ENCODE data around the gene GTPBP3.
"Not testable (repeated sequence)": the region's sequence is repeated elsewhere in the genome, so short reads cannot be mapped to it uniquely, and the experiment has no call there.

Gene GTPBP3

DNA sequence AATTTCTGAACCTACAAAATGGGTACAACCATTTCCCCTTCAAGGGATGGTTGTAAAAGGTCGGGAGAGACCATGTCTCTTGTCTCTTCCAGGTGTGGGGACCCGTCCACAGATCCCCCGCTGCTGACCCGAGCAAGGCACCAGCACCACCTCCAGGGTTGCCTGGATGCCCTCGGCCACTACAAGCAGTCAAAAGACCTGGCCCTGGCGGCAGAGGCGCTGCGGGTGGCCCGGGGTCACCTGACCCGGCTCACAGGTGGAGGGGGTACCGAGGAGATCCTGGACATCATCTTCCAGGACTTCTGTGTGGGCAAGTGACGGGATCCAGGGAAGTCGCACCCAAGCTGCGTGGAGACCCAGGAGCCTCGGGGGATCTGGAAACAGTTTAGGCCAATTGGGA is 4.0 kb downstream of the GTPBP3 start:
- DNase-seq (ENCODE audit: low read depth in 2 of 3, low spot score in 2 of 3), result no peak

DNA sequence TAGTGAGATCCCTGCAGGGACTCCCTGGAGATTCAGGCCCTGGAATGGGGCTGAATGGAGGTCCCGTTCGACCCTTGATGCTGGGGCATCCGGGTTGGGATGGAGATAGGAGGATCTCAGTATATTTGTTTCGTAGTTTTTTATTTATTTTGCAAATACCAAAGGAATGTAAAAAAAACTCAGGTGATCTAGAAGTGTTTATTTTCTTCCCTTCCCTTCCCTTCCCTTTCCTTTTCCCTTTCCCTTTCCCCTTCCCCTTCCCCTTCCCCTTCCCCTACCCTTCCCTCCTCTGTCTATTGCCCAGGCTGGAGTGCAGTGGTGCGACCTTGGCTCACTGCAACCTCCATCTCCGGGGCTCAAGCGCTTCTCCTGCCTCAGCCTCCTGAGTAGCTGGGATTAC is 4.5 kb downstream of the GTPBP3 start:
- DNase-seq (ENCODE audit: low read depth in 2 of 3, low spot score in 2 of 3), result no peak

DNA sequence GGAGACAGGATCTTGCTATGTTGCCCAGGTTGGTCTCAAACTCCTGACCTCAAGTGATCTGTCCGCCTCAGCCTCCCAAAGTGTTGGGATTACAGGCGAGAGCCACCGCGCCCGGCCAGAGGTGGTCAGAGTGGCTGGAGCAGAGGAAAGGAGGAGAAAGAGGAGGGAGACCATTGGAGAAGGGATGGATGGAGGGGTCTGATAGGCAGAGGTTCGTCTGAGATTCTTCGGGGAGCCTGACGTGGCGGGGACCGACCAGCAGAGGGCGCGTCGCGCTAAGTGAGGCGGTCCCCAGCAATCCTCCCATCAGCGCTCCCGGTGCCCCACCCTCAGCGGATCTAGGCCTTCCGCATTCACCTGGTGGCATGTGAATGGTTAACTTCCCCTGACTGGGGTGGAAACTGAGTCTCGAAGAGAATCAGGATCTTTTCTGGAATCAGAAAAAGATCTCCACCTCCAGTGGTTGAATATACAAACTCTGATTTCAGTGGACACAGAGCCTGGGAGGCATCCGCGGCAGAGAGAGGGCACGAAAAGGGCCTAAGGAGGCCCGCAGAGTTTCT is 8.8 kb downstream of the GTPBP3 start:
- peak; percentile 57 to 75 (median 61) for DNase-seq (ENCODE audit: low read depth in 2 of 3, low spot score in 2 of 3)

DNA sequence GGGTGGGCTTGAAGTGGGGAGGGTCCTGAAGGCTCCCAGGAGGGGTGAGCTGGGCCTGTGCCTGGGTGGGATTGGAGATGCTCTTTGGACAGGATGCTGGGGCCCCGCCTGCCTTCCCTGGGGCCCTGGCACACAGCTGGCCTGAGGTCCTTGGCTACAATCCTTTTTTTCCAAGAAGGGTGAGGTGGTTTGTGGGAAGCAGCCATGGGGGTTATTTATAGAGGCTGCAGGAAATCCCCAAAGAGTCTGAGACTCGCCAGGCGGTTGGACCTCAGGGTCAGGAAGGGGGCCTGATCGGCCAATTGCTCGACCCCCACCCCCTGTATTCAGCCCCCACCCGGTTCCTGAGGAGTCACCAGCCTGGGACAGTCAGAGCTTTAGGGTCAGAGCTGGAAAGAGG is 10.0 kb downstream of the GTPBP3 start:
- no peak for DNase-seq (ENCODE audit: low read depth in 2 of 3, low spot score in 2 of 3)

DNA sequence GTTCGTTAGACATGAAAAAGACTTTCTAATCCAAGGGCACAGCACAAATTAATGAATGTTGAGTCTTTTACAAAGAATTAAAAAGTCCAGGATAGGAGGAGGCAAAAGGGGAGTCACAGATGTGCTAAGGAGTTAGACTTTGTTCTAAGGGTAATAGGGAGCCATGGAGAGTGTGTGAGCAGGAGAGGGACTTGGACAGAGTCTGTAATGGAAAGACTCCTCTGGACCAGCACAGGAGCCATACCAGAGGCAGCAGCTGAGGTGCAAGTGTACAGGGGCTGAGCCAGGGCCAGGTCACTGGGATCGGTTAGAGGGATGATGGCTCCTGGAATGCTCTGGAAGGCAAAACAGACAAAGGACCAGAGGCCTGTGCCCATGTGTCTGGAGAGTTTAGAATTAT is 10.5 kb downstream of the GTPBP3 start:
- no peak for DNase-seq (ENCODE audit: low read depth in 2 of 3, low spot score in 2 of 3)

DNA sequence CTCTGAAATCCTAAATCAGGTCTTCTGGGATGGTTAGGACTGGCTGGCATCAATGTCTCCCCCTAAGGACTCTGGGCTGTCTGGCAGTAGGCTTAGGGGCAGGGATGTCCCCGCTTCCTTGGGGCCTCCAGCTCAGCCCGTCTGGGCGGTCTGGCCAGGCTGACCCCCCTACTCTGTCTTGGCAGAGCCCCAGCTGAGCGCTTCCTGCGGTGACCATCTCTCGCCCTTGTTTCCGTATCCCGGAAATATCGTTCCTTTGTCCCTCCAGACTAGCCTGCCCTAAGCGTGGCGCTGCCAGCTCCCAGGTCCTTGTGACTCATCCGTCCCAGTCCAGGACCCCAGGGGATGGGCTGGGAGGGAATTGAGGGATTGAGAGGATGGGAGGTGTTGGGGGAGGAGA is 11.3 kb downstream of the GTPBP3 start:
- no peak for DNase-seq (ENCODE audit: low read depth in 2 of 3, low spot score in 2 of 3)

DNA sequence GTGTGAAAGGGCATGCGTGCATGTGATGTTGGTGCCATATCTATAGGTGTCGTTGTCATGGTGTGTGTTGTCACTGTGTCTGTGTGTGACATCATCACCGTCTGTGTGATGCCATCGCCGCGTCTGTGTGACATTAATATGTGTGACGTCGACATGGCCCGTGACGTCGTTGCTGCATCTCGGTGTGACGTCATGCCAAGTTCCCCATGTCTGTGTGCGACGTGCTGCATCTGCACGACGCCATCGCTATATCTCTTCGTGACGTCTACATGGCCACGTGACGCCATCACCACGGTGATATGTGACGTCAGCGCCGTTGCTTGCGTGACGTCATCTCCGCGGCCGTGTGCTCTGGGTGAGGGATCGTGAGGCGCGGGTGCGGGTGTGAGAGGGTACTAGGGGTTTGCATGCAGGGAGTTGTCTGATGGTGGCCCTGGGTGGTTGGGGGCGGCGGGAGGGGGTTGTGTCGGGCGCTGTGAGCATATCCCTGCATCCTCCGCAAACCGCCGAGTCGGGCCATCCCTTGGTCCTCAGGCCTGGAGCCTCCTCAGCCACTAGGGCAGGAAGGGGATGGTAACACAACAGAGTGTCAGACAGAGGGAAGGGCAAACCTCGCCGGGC is 14.6 kb downstream of the GTPBP3 start:
- DNase-seq (ENCODE audit: low read depth in 2 of 3, low spot score in 2 of 3), result no peak

DNA sequence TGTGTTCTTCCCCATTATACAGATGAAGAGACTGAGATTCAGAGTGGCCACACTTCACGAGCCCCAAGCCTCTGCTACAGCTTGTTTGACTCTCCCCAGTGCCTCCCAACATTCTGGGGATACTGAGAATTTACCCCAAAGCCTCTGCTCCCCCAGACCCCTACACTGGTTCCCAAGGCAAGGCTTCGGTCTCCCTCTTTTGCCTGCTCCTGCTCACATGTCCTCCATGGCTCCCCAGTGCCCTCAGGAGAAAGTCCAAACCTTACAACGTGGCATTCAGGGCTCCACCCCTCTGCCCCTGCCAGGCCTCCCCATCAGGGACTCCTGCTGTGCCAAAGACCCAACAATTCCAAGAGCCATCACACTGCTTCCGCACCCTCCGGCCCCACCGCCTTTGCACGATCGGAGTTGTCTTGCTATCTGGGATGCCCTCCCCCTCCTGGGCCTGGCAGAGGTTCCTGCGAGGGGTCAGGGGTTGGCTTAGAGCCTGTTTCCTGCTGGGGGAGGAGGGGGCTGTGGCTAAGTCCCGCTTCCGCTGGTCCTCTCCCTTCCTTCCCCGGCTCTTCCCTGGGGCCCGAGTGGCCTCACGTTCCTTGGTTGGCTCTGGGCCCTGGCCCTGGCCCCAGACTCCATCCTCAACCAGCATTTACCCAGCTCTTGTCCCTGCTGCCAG is 15.4 kb downstream of the GTPBP3 start:
- DNase-seq (ENCODE audit: low read depth in 2 of 3, low spot score in 2 of 3), result no peak

DNA sequence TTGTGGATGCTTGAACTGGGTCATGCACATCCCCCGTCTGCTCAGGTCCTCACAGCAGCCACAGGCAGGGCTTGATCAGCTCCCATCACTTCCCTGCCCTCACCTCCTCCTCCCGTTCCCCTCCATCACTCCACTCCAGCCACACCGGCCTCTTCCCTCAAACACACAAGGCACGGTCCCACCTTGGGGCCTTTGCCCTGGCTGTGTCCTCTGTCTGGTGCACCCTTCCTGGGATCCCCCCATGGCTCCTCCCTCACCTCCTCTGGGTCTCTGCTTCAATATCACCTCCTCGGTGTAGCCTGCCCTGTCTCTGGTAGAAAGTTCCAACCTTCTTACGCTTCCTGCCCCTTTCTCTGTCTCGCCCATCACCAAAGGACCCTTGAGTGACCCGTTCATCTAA is 16.0 kb downstream of the GTPBP3 start:
- no peak for DNase-seq (ENCODE audit: low read depth in 2 of 3, low spot score in 2 of 3)

DNA sequence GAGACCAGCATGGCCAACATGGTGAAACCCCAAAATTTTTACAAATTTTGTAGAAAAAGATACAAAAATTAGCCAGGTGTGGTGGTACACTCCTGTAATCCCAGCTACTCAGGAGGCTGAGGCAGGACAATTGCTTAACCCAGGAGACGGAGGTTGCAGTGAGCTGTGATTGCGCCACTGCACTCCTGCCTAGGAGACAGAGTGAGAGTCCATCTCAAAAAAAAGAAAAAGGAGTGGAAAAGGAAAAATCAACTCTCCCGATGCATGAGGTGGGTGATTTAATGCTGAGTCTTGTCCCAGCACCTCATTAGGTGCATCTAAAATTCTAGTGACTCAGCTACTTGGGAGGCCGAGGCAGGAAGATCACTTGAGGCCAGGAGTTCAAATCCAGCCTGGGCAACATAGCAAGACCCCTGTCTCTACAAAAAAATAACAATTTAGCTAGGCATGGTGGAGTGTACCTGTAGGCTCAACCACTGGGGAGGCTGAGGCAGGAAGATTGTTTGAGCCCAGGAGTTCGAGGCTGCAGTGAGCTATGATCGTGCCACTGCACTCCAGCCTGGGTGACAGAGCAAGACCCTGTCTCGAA is 19.8 kb downstream of the GTPBP3 start:
- DNase-seq (ENCODE audit: low read depth in 2 of 3, low spot score in 2 of 3), result no peak

DNA sequence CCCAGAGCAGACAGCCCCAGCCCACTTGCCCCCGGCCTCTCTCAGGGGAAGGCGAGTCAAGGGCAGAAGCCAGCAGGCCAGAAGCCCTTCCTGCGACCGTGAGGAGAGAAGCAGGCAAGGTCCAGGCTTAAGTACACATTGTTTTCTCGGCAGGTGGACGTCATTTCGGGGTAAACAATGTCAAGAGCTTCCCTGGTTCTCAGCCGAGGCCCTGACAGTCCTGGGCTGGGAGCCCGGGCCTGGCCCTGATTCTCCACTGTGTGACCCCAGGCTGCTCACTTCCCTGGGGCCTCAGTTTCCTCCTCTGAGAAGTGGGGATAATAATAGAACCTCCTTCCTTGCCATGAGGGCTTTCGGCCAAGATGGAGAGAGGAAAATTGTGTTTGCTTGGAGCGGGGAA is 20.4 kb downstream of the GTPBP3 start:
- DNase-seq (ENCODE audit: low read depth in 2 of 3, low spot score in 2 of 3), result no peak

DNA sequence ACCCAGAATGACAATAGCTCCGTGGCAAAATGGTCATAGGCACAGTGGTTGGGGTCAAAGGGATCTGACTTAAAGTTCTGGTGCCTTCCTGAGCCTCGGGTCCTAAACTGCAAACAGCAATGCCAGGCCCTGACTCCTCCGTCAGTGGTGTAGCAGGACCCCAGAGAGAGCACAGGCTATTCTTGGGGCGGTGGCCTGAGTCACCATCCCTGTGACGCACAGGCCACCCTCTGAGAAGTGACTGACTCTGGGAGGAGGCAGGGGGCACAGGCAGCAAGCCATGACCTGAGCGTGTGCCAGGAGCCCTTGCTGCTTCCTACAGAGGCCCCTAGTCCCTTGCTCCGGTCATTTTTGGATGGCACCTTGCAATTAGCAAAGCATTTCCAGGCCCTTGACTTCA is 21.0 kb downstream of the GTPBP3 start:
- no peak for DNase-seq (ENCODE audit: low read depth in 2 of 3, low spot score in 2 of 3)

DNA sequence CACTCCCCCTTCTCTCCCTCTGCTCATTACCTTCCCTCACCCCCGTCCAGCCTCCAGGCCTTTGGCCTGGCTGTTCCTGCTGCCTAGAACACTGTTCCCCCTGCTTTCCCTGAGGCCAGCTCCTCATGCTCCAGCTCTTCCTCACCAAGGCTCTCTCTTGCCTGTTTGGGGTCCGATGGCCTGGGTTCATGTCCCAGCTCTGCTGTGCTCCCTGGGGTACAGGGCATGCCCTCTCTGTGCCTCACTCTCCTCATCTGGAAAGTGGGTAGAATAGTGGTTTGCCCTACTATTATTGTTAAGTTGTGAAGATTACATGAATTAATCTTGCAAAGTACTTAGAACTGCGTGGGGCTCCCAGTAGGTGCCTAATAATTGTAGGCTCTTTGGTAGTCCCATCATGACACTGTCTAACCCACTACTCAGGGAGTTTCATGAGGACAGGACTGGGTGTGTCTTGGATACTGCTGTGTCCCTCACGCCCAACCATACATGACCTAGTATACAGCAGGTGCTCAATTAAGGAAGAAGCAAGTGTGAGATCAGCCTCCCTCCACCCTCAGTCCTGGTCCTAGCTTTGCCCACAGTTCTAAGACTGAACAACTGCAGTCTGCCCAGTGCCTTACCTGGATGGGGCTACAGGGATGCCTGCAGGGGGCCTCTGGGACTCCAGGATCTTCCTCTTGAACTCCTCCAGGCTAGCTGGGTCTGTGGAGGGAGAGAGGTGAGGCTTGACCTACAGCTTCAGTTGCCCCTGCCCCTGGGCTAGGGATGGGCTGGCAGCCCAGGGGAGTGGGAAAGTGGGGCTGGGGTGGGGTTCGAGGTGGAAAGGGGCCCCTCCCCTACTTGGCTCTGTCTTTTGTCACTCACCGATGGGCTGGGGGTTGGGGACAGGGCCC is 22.8 kb downstream of the GTPBP3 start:
- DNase-seq (ENCODE audit: low read depth in 2 of 3, low spot score in 2 of 3), result no peak

DNA sequence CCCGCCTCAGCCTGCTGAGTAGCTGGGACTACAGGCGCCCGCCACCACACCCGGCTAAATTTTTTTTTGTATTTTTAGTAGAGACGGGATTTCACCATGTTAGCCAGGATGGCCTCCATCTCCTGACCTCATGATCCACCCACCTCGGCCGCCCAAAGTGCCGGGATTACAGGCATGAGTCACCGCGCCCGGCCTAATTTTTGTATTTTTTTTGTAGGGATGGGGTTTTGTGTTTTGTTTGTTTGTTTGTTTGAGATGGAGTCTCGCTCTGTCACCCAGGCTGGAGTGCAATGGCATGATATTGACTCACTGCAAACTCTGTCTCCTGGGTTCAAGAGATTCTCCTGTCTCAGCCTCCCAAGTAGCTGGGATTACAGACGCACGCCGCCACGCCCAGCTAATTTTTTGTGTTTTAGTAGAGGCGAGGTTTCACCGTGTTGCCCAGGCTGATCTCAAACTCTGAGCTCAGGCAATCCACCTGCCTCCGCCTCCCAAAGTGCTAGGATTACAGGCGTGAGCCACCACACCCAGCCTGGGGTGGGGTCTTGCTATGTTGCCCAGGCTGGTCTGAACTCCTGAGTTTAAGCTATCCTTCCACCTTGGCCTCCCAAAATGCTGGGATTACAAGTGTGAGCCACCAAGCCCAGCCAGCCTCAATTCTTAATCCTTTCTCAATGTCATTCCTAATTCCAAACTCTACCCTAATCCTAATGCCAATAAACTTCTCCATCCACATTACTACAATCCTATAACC is 26.7 kb downstream of the GTPBP3 start:
- not testable (repeated sequence) for DNase-seq (ENCODE audit: low read depth in 2 of 3, low spot score in 2 of 3)

DNA sequence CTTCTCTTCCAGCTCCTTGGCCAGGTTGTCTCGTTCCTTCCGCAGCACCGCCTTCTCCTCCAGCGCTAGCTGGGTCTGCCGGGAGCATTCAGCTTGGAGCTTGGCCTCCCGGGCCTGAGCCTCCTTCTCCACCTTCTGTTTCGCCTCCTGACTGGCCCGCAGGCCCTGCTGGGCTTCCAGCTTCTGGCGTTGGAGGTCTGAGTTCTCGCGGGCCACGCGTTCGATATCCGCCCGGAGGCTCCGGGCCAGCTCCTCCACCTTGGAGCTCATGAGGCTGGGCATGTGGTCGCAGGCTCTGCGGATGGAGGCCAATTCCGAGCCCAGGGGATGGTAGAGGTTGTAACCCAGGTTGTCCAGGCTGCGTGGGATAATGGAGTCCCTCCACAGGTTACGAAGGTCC is 28.0 kb downstream of the GTPBP3 start:
- DNase-seq (ENCODE audit: low read depth in 2 of 3, low spot score in 2 of 3), result no peak

DNA sequence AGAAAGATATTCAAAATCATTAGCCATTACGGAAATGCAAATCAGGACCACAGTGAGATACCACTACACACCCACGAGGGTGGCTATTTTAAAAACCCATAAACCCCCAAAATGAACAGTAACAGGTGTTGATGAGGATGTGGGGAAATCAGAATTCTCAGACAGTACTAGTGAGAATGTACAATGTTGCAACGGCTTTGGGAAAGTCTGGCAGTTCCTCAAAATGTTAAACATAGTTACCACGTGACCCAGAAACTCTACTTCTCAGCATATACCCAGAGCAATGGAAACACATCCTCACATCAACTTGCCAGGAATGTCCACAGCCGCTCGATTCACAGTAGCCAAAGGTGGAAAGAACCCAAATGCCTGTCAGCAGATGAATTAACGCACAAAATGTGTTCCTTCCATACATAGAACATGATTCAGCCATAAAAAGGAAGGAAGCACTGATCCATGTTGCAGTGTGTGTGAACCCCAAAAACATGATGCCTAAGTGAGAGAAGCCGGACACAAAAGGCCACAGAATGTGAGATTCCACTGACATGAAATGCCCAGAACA is 32.8 kb downstream of the GTPBP3 start:
- no peak for DNase-seq (ENCODE audit: low read depth in 2 of 3, low spot score in 2 of 3)

DNA sequence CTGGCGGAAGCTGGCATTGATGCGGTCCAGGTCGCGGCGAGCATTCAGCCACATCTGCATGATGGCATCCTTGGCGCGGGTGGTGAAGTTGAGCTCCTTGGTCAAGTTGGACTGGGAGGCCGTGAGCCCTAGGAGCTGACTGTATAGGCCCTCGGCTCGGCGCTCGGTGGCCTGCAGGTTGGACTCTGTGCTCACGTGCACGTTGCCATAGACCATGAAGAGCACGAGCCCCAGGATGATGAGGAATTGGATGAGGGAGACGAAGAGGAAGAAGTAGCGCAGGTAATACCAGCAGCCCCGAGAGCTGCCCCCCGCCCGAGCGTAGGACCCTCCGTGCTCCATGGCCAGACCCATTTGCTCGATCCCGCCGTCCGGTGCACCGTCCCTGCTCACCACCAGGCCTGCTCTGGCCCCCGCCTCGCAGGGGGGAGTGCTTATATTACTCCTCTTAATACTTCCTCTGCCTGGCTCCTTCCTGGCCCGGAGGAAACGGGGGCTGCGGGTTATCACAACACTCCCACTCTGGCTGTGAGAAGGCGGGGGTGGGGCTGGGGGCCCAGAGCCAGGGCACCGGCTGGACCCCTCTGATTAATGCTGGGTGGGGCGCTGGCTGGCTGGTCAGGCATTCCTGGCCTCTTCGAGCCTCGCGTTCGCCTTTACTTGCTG is 39.7 kb downstream of the GTPBP3 start, which contains the start of gene PLVAP:
TSS of gene PLVAP (minus strand) at position 408 of the 666 bp plus-strand sequence. CDS start at position 354, 54 bp downstream.
- DNase-seq (ENCODE audit: low read depth in 2 of 3, low spot score in 2 of 3), result no peak

DNA sequence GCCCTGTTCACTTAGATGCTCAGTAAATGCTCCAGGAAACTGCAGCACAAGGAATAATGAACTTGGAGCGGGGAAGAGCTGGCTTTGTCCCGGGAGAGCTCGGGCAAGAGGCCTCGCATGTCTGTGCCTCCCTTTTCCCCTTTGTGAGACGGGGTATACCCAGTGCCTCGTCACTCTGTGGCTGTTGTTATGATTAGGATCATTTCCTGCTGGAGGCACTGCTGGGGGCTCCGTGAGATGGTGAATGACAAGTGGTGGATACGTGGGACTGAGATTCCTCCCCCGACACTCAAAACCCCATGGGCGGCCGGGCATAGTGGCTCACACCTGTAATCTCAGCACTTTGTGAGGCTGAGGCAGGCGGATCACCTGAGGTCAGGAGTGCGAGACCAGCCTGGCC is 40.9 kb downstream of the GTPBP3 start:
- DNase-seq (ENCODE audit: low read depth in 2 of 3, low spot score in 2 of 3), result no peak

DNA sequence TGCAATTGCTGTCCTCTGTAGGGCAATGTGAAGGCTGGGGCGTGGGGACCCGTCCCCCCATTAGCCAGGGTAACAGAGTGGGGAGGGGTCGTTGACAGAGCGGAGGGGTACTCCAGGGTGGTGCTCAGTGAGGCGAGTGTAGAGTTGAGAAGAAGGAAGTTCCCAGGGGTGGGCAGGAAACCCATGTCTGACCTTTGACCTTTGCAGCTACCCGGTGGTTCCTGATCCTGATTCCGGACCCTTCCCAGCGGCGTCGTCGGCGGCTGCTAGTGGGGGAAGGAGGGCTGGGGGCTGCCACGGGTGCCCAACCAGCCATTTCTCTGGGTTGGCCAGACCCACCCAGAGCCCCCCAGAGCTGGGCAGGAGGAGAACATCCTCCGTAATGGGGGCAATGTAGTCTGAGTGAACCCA is 41.9 kb downstream of the GTPBP3 start:
- no peak for DNase-seq (ENCODE audit: low read depth in 2 of 3, low spot score in 2 of 3)

Data from activated CD8-positive, alpha-beta memory T cell treated with anti-CD3 and anti-CD28 coated beads for 48 hours (primary cell).